IPS-20b (cell line): ENCODE results near the gene TTC9.

Experiments used
- H3K27ac ChIP-seq: one replicate; pipeline ENCODE4 v1.5.1; 2013; ENCODE audit warnings: low read length
- H3K27me3 ChIP-seq: 2 replicates; pipeline ENCODE4 v1.6.1; 2013; ENCODE audit warnings: mild to moderate bottlenecking, low read length, inconsistent platforms; ENCODE audit not compliant: insufficient read depth
- H3K36me3 ChIP-seq: 2 replicates; pipeline ENCODE4 v1.6.1; 2013; ENCODE audit warnings: low read depth, mild to moderate bottlenecking, inconsistent platforms, low read length, moderate library complexity; ENCODE audit not compliant: insufficient read depth
- H3K4me1 ChIP-seq: 2 replicates; pipeline ENCODE4 v1.6.1; 2013; ENCODE audit warnings: mild to moderate bottlenecking, control low read depth, inconsistent platforms, low read length, moderate library complexity; ENCODE audit not compliant: insufficient read depth
- H3K4me3 ChIP-seq: 2 replicates; pipeline ENCODE4 v1.5.1; 2013; ENCODE audit warnings: mild to moderate bottlenecking, low read length, inconsistent platforms
- H3K9ac ChIP-seq: 2 replicates; pipeline ENCODE4 v1.6.1; 2013; ENCODE audit warnings: low read depth, mild to moderate bottlenecking, inconsistent platforms, low read length, moderate library complexity
- H3K9me3 ChIP-seq: 2 replicates; pipeline ENCODE4 v1.6.1; 2013; ENCODE audit warnings: mild to moderate bottlenecking, low read depth, low read length, inconsistent platforms; ENCODE audit not compliant: insufficient read depth

Gene TTC9

GRCh38 chr14:70721542-70721941 lies 79.8 kb downstream of the TTC9 start:
- Histone ChIP-seq H3K27me3 (no peaks in the 10 kb centered on the region), H3K9ac (no peak overlapping the region), H3K4me1 (no peaks in the 10 kb centered on the region), H3K4me3 (no peak overlapping the region), H3K9me3 (no peaks in the 10 kb centered on the region), H3K27ac (no peak overlapping the region), H3K36me3 (no peaks in the 10 kb centered on the region)

GRCh38 chr14:70722418-70722817 lies 80.7 kb downstream of the TTC9 start:
- Histone ChIP-seq H3K4me3 (no peak overlapping the region), H3K27me3 (no peaks in the 10 kb centered on the region), H3K9ac (no peak overlapping the region), H3K36me3 (peaks cover 5% of the 10 kb centered on the region; the same call in 1 of the 2 replicates), H3K27ac (no peak overlapping the region), H3K4me1 (no peaks in the 10 kb centered on the region), H3K9me3 (no peaks in the 10 kb centered on the region)

GRCh38 chr14:70723276-70723675 lies 81.6 kb downstream of the TTC9 start:
- Histone ChIP-seq H3K9me3 (no peaks in the 10 kb centered on the region), H3K36me3 (peaks cover 11% of the 10 kb centered on the region), H3K4me3 (no peak overlapping the region), H3K27me3 (no peaks in the 10 kb centered on the region), H3K4me1 (no peaks in the 10 kb centered on the region), H3K9ac (no peak overlapping the region), H3K27ac (no peak overlapping the region)

DNA sequence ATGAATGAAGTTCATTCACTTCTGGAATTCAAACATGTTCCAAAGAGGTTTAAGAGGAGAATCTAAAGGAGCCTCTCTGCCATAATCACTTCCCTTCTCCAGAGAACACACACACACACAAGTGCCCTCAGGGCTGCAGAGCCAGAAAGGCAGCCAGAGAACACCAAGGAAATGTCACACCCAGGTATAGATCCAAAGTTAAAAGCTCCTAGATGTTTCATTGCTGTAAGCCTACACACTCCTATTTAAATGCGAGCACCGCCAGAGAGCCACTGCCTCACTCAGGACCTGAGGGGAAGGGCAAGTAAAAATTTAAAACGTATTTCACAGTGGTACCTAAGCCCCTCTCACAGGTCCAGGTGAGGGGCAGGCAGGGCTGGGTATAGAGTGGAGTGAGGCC lies 82.4 kb downstream of the TTC9 start:
- no peak overlapping the region for H3K4me3 ChIP-seq
- no peaks in the 10 kb centered on the region for H3K27me3 ChIP-seq
- H3K9me3 ChIP-seq: no peaks in the 10 kb centered on the region
- no peak overlapping the region for H3K27ac ChIP-seq
- peaks cover 20% of the 10 kb centered on the region for H3K36me3 ChIP-seq
- H3K4me1 ChIP-seq: no peaks in the 10 kb centered on the region
- no peak overlapping the region for H3K9ac ChIP-seq

DNA sequence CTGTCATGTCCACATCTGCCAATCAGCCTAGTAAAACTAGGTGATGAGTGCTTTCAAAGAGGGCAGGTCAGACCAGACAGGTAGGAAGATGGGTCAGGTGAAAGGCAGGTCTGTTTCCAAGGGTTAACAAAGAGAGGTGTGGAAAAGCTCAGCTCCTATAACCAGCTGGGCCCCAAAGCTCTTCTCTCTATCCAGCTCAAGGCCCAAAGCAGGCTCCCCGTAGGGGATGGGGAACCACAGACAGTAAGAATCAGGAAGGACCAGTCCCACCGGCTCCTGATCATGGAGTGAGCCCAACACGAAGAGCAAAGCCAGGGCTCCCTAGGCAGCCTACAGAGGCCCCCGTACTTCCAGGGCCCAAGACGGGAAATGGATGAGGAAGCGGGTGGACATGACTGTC lies 83.2 kb downstream of the TTC9 start:
- H3K27me3 ChIP-seq: no peaks in the 10 kb centered on the region
- H3K27ac ChIP-seq: no peak overlapping the region
- H3K36me3 ChIP-seq: peaks cover 28% of the 10 kb centered on the region
- H3K9ac ChIP-seq: no peak overlapping the region
- H3K4me3 ChIP-seq: no peak overlapping the region
- H3K9me3 ChIP-seq: no peaks in the 10 kb centered on the region
- H3K4me1 ChIP-seq: no peaks in the 10 kb centered on the region
